Loucy (cell line): ENCODE data around the gene PEA15.

Experiments used
- H2AFZ ChIP-seq: fragments of 200-600 bp; sonication (generic); 2 replicates; pipeline ENCODE4 v1.6.0; 2016; ENCODE audit warnings: antibody characterized with exemption, mild to moderate bottlenecking, low read length, moderate library complexity
- H3F3A ChIP-seq: fragments of 200-600 bp; 2 replicates; pipeline ENCODE4 v1.6.0; 2016; ENCODE audit warnings: antibody characterized with exemption, low read depth, mild to moderate bottlenecking
- H3K27me3 ChIP-seq: fragments of 200-600 bp; sonication (generic); 2 replicates; pipeline ENCODE4 v1.6.1; 2014; ENCODE audit warnings: low read length, mild to moderate bottlenecking; ENCODE audit not compliant: insufficient read depth, poor library complexity, severe bottlenecking
- H3K36me3 ChIP-seq: fragments of 200-600 bp; sonication (generic); 2 replicates; pipeline ENCODE4 v1.6.1; 2016; ENCODE audit warnings: low read length; ENCODE audit not compliant: insufficient read depth
- H3K4me1 ChIP-seq: fragments of 200-600 bp; sonication (generic); 2 replicates; pipeline ENCODE4 v1.5.1; 2014; ENCODE audit warnings: low read length, mild to moderate bottlenecking; ENCODE audit not compliant: insufficient read depth, poor library complexity, severe bottlenecking
- H3K4me2 ChIP-seq: fragments of 200-600 bp; sonication (generic); 2 replicates; pipeline ENCODE4 v1.6.0; 2014; ENCODE audit warnings: antibody characterized with exemption, low read length, low read depth, mild to moderate bottlenecking; ENCODE audit not compliant: poor library complexity, severe bottlenecking
- H3K4me3 ChIP-seq: fragments of 200-600 bp; sonication (generic); 2 replicates; pipeline ENCODE4 v1.5.1; 2014; ENCODE audit warnings: low read length, mild to moderate bottlenecking, mixed read lengths; ENCODE audit not compliant: poor library complexity, severe bottlenecking
- H3K79me2 ChIP-seq: fragments of 200-600 bp; sonication (generic); 2 replicates; pipeline ENCODE4 v1.6.1; 2014; ENCODE audit warnings: low read length; ENCODE audit not compliant: insufficient read depth
- H3K9ac ChIP-seq: fragments of 200-600 bp; sonication (generic); 2 replicates; pipeline ENCODE4 v1.6.0; 2014; ENCODE audit warnings: mild to moderate bottlenecking, low read depth, low read length, moderate library complexity; ENCODE audit not compliant: poor library complexity, severe bottlenecking
- H3K9me2 ChIP-seq: fragments of 200-600 bp; sonication (generic); replicated peaks from 2 replicates; pipeline ENCODE4 v1.6.1; 2016; ENCODE audit warnings: low read depth, low read length, mixed read lengths
- H3K9me3 ChIP-seq: fragments of 200-600 bp; sonication (generic); 2 replicates; pipeline ENCODE4 v1.6.1; 2014; ENCODE audit warnings: mild to moderate bottlenecking, antibody characterized with exemption, low read length, low read depth; ENCODE audit not compliant: insufficient read depth
- H4K20me1 ChIP-seq: fragments of 200-600 bp; sonication (generic); 2 replicates; pipeline ENCODE4 v1.6.0; 2014; ENCODE audit warnings: antibody characterized with exemption, low read length, mild to moderate bottlenecking; ENCODE audit not compliant: insufficient read depth, poor library complexity, severe bottlenecking
- CTCF ChIP-seq: fragments of 200-600 bp; sonication (generic); conservative IDR thresholded peaks from 2 replicates; pipeline ENCODE4 v1.5.1; 2014; ENCODE audit warnings: mild to moderate bottlenecking, antibody characterized with exemption, low read length
- EZH2phosphoT487 ChIP-seq: fragments of 200-600 bp; IDR thresholded peaks from 2 replicates; pipeline ENCODE4 v1.6.1; 2018; ENCODE audit warnings: antibody characterized with exemption, mild to moderate bottlenecking, moderate library complexity, borderline replicate concordance

The PEA15 gene

GRCh38 chr1:160221089-160221488 lies 15.9 kb downstream of the PEA15 start:
- H3K79me2 ChIP-seq, result no peaks in the 10 kb centered on the region
- no peaks in the 10 kb centered on the region for H3K9me2 ChIP-seq
- no peaks in the 10 kb centered on the region for H3F3A ChIP-seq
- peaks cover 100% of the 10 kb centered on the region; the same call in 1 of the 2 replicates for H3K36me3 ChIP-seq
- H3K9me3 ChIP-seq, result no peaks in the 10 kb centered on the region
- TF ChIP-seq CTCF, result no peak
- H3K4me1 ChIP-seq, result no peaks in the 10 kb centered on the region
- no peak overlapping the region for H3K9ac ChIP-seq
- H3K4me2 ChIP-seq, result no peak overlapping the region
- no peak overlapping the region for H2AFZ ChIP-seq
- H3K4me3 ChIP-seq, result no peak overlapping the region
- H4K20me1 ChIP-seq, result no peaks in the 10 kb centered on the region
- no peaks in the 10 kb centered on the region for H3K27me3 ChIP-seq

GRCh38 chr1:160222546-160222945 lies 17.4 kb downstream of the PEA15 start:
- no peaks in the 10 kb centered on the region for H3K27me3 ChIP-seq
- H3K4me3 ChIP-seq, result no peak overlapping the region
- TF ChIP-seq EZH2phosphoT487, result no peak
- TF ChIP-seq CTCF, result no peak
- H3K9me2 ChIP-seq, result no peaks in the 10 kb centered on the region
- H3K9ac ChIP-seq, result no peak overlapping the region
- H3K4me2 ChIP-seq, result no peak overlapping the region
- peaks cover 100% of the 10 kb centered on the region; the same call in 1 of the 2 replicates for H3K36me3 ChIP-seq
- no peaks in the 10 kb centered on the region for H3F3A ChIP-seq
- no peaks in the 10 kb centered on the region for H3K9me3 ChIP-seq
- no peak overlapping the region for H2AFZ ChIP-seq
- H4K20me1 ChIP-seq, result no peaks in the 10 kb centered on the region
- H3K4me1 ChIP-seq, result no peaks in the 10 kb centered on the region
- no peaks in the 10 kb centered on the region for H3K79me2 ChIP-seq

GRCh38 chr1:160224606-160225005 lies 19.4 kb downstream of the PEA15 start:
- no peaks in the 10 kb centered on the region for H3K9me2 ChIP-seq
- TF ChIP-seq EZH2phosphoT487 (no peak), CTCF (no peak)
- H3K4me3 ChIP-seq, result no peak overlapping the region

More at GRCh38 chr1:160224606-160225005, 19.4 kb downstream of the PEA15 start:
- no peak overlapping the region for H2AFZ ChIP-seq
- no peaks in the 10 kb centered on the region for H3F3A ChIP-seq
- no peaks in the 10 kb centered on the region for H3K79me2 ChIP-seq
- H3K27me3 ChIP-seq, result no peaks in the 10 kb centered on the region
- no peaks in the 10 kb centered on the region for H4K20me1 ChIP-seq
- no peaks in the 10 kb centered on the region for H3K4me1 ChIP-seq
- H3K9ac ChIP-seq, result no peak overlapping the region
- H3K9me3 ChIP-seq, result no peaks in the 10 kb centered on the region
- H3K36me3 ChIP-seq, result peaks cover 99% of the 10 kb centered on the region
- H3K4me2 ChIP-seq, result no peak overlapping the region
